CD8-positive, alpha-beta memory T cell (primary cell): ENCODE measurements around the gene STK32C. TPM values are rescaled to one million over a fixed set of nuclear protein-coding genes. Genes with fewer than 3 reads are reported as not detected.

Source experiments
- polyA plus RNA-seq: library from polyadenylated mRNA; unstranded; fragments of 300-500 nt; fragmentation: Illumina TruSeq; gene quantifications from one replicate; pipeline ENCODE4 v1.2.3, GENCODE V29; 2021
- total RNA-seq, 2 experiments: library from RNA; stranded (reverse); gene quantifications; one replicate each; pipeline ENCODE4 v1.2.3, GENCODE V29; 2021

STK32C gene
- total and polyA plus RNA-seq, 3 experiments from 2014 or later: 8.5 to 14.9 (median 14.0) TPM

Other genes starting within 250 kb of the STK32C start
- under 1 TPM; 0.09 to 0.13 TPM for gene JAKMIP3, start 242.0 kb downstream of the STK32C start, total RNA-seq
- not detected for gene JAKMIP3, start 242.0 kb downstream of the STK32C start, polyA plus RNA-seq
- 1 to 10 TPM; 3.2 to 3.3 TPM for gene DPYSL4, start 121.0 kb downstream of the STK32C start, total RNA-seq
- not detected for gene DPYSL4, start 121.0 kb downstream of the STK32C start, polyA plus RNA-seq
- gene LRRC27, start 24.2 kb upstream of the STK32C start, total RNA-seq: 1 to 10 TPM; 1.8 to 3.1 TPM
- 5.7 TPM for gene LRRC27, start 24.2 kb upstream of the STK32C start, polyA plus RNA-seq
- 1 to 10 TPM; 3.1 to 3.7 TPM for gene PWWP2B, start 89.2 kb upstream of the STK32C start, total RNA-seq
- gene PWWP2B, start 89.2 kb upstream of the STK32C start, polyA plus RNA-seq: 4.4 TPM
- gene INPP5A, start 229.8 kb upstream of the STK32C start, total RNA-seq: 1 to 10 TPM; 4.8 to 6.1 TPM
- gene INPP5A, start 229.8 kb upstream of the STK32C start, polyA plus RNA-seq: 1.1 TPM